Vagina (tissue), 2 donors: Measurements from ENCODE around the gene PLCL1. TPM values are rescaled to one million over a fixed set of nuclear protein-coding genes. Genes with fewer than 3 reads are reported as not detected.

Experiments used
- DNase-seq, 2 donors: peaks; one replicate each; pipeline ENCODE4 v3.0.0-alpha.2; 2017; ENCODE audit errors: extremely low spot score in 2 of 2
- H3K27ac ChIP-seq: fragments of 200-600 bp; sonication (generic); one replicate; pipeline ENCODE4 v1.5.1; 2019
- H3K27me3 ChIP-seq: fragments of 200-600 bp; sonication (generic); one replicate; pipeline ENCODE4 v1.5.1; 2019
- H3K36me3 ChIP-seq, 2 donors: fragments of 200-600 bp; sonication (generic); one replicate each; pipeline ENCODE4 v1.5.1; 2017 to 2019
- H3K4me1 ChIP-seq: fragments of 200-600 bp; sonication (generic); one replicate; pipeline ENCODE4 v1.5.1; 2019
- H3K4me3 ChIP-seq, 2 donors: fragments of 200-600 bp; sonication (generic); 1 replicate in 1 of 2; 2 replicates in 1 of 2; pipeline ENCODE4 v1.5.1; 2016 to 2019
- H3K9me3 ChIP-seq: fragments of 200-600 bp; sonication (generic); one replicate; pipeline ENCODE4 v1.5.1; 2019
- POLR2A ChIP-seq, 2 donors: fragments of 450-650 bp; IDR thresholded peaks; one replicate each; pipeline ENCODE4 v1.6.1; 2017; ENCODE audit warnings: antibody characterized with exemption in 2 of 2, mild to moderate bottlenecking in 2 of 2, moderate library complexity in 2 of 2
- POLR2AphosphoS5 ChIP-seq, 2 donors: sonication (generic); formaldehyde crosslinking; IDR thresholded peaks; one replicate each; pipeline ENCODE4 v1.9.0; 2017; ENCODE audit warnings: antibody characterized with exemption in 2 of 2, mild to moderate bottlenecking in 2 of 2, low read depth in 1 of 2; ENCODE audit not compliant: insufficient read depth in 1 of 2
- intact Hi-C: fragments of 100-400 bp; cut with DNase I; formaldehyde crosslinking; loops from one replicate; pipeline ENCODE4 v1.15.1; 2023
- total RNA-seq: library from RNA; depleted of rRNA; stranded (reverse); fragments of >200 nt; gene quantifications from one replicate; pipeline ENCODE4 v1.2.3, GENCODE V29; 2016
- TF ChIP-seq, protein P1 (sequence below), 3 experiments: fragments of 450-650 bp in 2 of 3; fragments of 200-600 bp in 1 of 3; sonication (generic) in 1 of 3; IDR thresholded peaks; one replicate each; pipeline ENCODE4 v1.5.1; 2017 to 2019; ENCODE audit warnings: antibody characterized with exemption in 3 of 3, mild to moderate bottlenecking in 2 of 3, moderate library complexity in 2 of 3

PLCL1 gene
- total RNA-seq, 1 donor from 2014 or later = 6.6 TPM

DNA sequence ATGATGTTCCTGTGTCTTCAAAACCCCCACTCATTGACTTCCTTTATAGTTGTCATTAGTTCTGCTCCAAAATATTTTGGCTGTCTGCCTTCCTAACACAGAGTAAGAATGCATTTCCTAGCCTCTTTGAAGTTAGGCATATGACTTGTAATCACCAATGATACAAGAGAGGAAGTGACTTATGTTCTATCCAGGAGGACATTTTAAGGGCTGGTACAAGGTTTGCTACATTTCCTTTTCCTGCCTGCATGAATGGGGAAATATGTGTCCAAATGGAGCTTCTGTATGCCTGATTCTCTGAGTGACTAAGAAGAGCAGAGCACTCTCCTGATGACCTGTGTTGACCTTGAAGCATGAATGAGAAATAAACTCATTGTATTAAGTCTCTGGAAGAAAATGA, 115.1 kb downstream of the PLCL1 start:
- intact Hi-C loops = no loop called here
- TF ChIP-seq, protein P1, sequence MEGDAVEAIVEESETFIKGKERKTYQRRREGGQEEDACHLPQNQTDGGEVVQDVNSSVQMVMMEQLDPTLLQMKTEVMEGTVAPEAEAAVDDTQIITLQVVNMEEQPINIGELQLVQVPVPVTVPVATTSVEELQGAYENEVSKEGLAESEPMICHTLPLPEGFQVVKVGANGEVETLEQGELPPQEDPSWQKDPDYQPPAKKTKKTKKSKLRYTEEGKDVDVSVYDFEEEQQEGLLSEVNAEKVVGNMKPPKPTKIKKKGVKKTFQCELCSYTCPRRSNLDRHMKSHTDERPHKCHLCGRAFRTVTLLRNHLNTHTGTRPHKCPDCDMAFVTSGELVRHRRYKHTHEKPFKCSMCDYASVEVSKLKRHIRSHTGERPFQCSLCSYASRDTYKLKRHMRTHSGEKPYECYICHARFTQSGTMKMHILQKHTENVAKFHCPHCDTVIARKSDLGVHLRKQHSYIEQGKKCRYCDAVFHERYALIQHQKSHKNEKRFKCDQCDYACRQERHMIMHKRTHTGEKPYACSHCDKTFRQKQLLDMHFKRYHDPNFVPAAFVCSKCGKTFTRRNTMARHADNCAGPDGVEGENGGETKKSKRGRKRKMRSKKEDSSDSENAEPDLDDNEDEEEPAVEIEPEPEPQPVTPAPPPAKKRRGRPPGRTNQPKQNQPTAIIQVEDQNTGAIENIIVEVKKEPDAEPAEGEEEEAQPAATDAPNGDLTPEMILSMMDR (IDR thresholded peaks at IDR 0.05) = no peak
- TF ChIP-seq POLR2AphosphoS5 (IDR thresholded peaks at IDR 0.05; ENCODE audit: insufficient read depth in 1 of 2, low read depth in 1 of 2) (no peak), POLR2A (IDR thresholded peaks at IDR 0.05) (no peak)
- DNase-seq = no peak
- no peaks in the 10 kb centered on the region for H3K36me3 ChIP-seq
- H3K27ac ChIP-seq = no peak overlapping the region
- no peak overlapping the region for H3K4me3 ChIP-seq
- H3K27me3 ChIP-seq = no peaks in the 10 kb centered on the region
- no peaks in the 10 kb centered on the region for H3K9me3 ChIP-seq
- H3K4me1 ChIP-seq = no peaks in the 10 kb centered on the region

DNA sequence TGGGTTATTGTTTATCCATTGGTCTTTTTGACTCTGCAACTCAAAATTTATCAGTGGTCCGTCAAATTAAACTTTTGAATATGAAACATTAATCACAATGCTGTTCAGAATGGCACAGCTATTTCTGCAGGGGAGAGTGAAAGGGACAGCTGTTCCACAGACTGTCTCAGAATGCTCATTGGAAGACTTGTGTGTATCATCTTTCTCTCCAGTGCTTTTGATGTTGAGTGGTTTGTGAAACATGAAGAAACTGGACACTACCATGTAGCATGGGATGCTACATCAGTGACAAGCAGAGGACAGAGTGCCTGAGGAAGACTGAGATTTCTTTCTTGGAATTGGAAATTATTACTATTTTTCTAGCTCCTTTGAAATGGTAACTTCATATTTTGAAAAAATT, 115.7 kb downstream of the PLCL1 start:
- no peaks in the 10 kb centered on the region for H3K9me3 ChIP-seq
- DNase-seq = no peak
- H3K27ac ChIP-seq = no peak overlapping the region
- intact Hi-C loops = no loop called here
- TF ChIP-seq POLR2A (IDR thresholded peaks at IDR 0.05) = no peak
- TF ChIP-seq, protein P1 (IDR thresholded peaks at IDR 0.05) = no peak
- TF ChIP-seq POLR2AphosphoS5 (IDR thresholded peaks at IDR 0.05; ENCODE audit: insufficient read depth in 1 of 2, low read depth in 1 of 2) = no peak
- no peaks in the 10 kb centered on the region for H3K27me3 ChIP-seq
- no peak overlapping the region for H3K4me3 ChIP-seq
- no peaks in the 10 kb centered on the region for H3K36me3 ChIP-seq
- H3K4me1 ChIP-seq = no peaks in the 10 kb centered on the region

DNA sequence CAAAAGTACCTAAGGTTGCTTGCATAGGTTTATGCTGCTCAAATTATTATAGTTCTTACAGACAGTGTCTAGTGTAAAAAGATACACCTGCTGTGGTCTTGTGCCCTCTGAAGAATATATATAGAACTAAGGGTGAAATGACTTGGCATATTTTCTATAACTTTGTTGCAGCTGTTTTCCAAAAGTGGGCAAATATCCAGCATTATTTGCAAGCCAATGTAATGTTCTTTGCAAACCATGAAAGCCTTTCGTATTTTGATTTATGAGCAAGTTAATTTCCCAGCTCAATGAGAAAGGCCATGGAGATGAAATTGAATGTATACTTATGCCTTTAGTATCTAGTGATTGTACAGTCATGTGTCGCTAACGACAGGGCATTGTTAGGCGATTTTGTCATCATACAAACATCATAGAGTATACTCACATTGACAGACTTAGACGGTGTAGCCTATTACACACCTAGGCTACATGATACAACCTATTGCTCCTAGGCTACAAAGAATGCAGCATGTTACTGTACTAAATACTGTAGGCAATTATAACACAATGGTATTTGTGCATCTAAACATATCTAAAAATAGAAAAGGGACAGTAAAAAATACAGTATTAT, 116.3 kb downstream of the PLCL1 start:
- intact Hi-C loops = no loop called here
- Histone ChIP-seq H3K36me3 (no peaks in the 10 kb centered on the region), H3K4me1 (no peaks in the 10 kb centered on the region), H3K27me3 (no peaks in the 10 kb centered on the region), H3K4me3 (no peak overlapping the region), H3K27ac (no peak overlapping the region), H3K9me3 (no peaks in the 10 kb centered on the region)
- DNase-seq = no peak
- TF ChIP-seq POLR2AphosphoS5 (IDR thresholded peaks at IDR 0.05; ENCODE audit: insufficient read depth in 1 of 2, low read depth in 1 of 2) (no peak), POLR2A (IDR thresholded peaks at IDR 0.05) (no peak)
- TF ChIP-seq, protein P1 (IDR thresholded peaks at IDR 0.05) = no peak

DNA sequence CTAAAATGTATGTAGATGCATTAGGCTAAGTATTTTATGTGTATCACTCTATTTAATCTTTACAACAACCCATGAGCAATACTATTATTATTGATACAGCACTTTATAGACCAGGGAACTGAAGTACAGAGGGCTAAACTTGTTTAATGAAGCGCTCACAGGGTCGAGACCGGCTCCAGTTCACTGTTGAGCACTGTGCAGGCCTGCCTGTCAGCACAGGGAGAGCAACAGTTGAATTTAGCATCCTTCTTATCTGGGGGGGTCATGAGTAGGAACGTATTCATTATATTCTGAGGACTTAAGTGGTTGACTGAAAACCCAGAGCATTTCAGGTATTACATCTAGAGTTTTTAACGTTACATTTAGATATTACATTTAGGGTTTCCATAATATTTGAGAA, 120.1 kb downstream of the PLCL1 start:
- H3K27ac ChIP-seq = no peak overlapping the region
- no peak for DNase-seq
- H3K27me3 ChIP-seq = no peaks in the 10 kb centered on the region
- H3K9me3 ChIP-seq = no peaks in the 10 kb centered on the region
- intact Hi-C loops = no loop called here
- no peaks in the 10 kb centered on the region for H3K36me3 ChIP-seq
- TF ChIP-seq, protein P1 (IDR thresholded peaks at IDR 0.05) = no peak
- TF ChIP-seq POLR2AphosphoS5 (IDR thresholded peaks at IDR 0.05; ENCODE audit: insufficient read depth in 1 of 2, low read depth in 1 of 2) (no peak), POLR2A (IDR thresholded peaks at IDR 0.05) (no peak)
- no peak overlapping the region for H3K4me3 ChIP-seq
- H3K4me1 ChIP-seq = no peaks in the 10 kb centered on the region

DNA sequence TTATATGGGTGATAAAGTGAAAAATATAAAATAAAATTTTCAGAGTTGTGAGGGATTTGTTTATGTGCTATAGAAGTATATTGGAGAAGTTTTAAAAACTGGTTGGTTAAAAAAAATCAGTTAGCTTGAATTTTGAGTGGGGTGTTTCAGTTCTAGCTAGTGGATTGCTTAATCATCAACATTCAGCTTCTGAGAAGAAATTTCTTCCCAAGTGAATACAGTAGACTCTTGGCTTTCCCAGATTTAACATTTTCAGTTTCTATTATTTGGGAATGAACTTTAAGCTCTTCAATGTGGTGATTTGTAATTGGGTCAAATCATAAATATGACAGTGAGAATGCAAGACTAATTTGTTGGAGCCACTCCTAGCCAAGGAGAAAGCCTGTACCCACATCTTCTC, 120.8 kb downstream of the PLCL1 start:
- H3K36me3 ChIP-seq = no peaks in the 10 kb centered on the region
- H3K27me3 ChIP-seq = no peaks in the 10 kb centered on the region
- H3K4me1 ChIP-seq = no peaks in the 10 kb centered on the region
- intact Hi-C loops = no loop called here
- H3K9me3 ChIP-seq = no peaks in the 10 kb centered on the region
- DNase-seq = no peak
- TF ChIP-seq POLR2AphosphoS5 (IDR thresholded peaks at IDR 0.05; ENCODE audit: insufficient read depth in 1 of 2, low read depth in 1 of 2) (no peak), POLR2A (IDR thresholded peaks at IDR 0.05) (no peak)
- TF ChIP-seq, protein P1 (IDR thresholded peaks at IDR 0.05) = no peak
- H3K27ac ChIP-seq = no peak overlapping the region
- no peak overlapping the region for H3K4me3 ChIP-seq
